NCI-H187 treated with DMSO at 0.1 percent for 48 hours (cell line): ENCODE data around the gene TRPM4.
"Not testable (repeated sequence)": the region's sequence is repeated elsewhere in the genome, so short reads cannot be mapped to it uniquely, and the experiment has no call there.

Experiments
- DNase-seq: peaks from one replicate; lab custom pipeline; 2025; lab: John Stamatoyannopoulos, UW

The TRPM4 gene

DNA sequence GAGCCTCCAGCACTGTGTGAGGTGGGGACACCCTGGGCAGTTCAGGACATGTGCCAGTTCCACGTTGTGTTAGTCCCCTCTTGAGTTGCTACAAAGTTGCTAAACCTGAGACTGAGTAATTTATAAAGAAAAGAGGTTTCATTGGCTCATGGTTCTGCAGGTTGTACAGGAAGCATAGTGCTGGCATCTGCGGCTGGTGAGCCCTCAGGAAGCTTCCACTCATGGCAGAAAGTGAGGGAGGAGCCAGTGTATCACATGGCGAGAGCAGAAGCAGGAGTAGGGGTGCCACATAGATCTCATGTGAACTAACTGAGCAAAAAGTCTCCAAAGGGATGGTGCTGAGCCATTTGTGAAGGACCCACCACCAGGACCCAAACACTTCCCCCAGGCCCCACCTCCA is 33.2 kb downstream of the TRPM4 start:
- no peak for DNase-seq

DNA sequence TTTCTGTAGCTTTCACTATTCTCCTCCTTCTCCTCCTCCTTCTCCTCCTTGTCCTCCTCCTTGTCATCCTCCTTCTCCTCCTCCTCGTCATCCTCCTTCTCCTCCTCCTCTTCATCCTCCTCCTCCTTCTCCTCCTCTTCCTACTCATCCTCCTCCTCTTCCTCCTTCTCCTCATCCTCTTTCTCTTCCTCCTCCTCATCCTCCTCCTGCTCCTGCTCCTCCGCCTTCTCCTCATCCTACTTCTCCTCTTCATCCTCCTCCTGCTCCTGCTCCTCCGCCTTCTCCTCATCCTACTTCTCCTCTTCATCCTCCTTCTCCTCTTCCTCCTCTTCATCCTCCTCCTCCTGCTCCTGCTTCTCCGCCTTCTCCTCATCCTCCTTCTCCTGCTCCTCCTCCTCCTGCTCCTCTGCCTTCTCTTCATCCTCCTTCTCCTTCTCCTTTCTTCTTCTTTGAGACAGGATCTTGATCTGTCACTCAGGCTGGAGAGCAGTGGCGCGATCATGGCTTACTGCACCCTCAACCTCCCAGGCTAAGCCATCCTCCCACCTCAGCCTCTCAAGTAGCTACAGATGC is 36.3 kb downstream of the TRPM4 start:
- no peak for DNase-seq

- DNase-seq, result no peak
Observed at GRCh38 chr19:49194408-49194807, 36.8 kb downstream of the TRPM4 start.

GRCh38 chr19:49196527-49197240 is 39.1 kb downstream of the TRPM4 start:
- DNase-seq, result no peak

DNA sequence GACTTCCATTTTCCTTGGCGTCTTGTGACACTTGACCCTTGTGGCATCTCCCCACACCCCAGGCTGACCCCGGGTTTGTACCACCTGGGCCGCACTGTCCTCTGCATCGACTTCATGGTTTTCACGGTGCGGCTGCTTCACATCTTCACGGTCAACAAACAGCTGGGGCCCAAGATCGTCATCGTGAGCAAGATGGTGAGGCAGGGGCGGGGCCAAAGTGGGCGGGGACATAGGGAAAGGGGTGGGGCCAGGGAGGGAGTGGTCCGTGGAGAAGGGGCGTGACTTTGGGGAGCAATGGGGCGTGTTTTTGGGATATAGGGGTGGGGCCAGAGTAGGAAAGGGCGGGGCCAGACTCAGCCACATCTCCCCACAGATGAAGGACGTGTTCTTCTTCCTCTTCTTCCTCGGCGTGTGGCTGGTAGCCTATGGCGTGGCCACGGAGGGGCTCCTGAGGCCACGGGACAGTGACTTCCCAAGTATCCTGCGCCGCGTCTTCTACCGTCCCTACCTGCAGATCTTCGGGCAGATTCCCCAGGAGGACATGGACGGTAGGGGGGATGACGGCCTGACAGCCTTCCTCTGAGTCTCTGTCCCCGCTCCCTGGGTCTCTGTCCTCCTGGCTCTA is 42.8 kb downstream of the TRPM4 start:
- no peak for DNase-seq

DNA sequence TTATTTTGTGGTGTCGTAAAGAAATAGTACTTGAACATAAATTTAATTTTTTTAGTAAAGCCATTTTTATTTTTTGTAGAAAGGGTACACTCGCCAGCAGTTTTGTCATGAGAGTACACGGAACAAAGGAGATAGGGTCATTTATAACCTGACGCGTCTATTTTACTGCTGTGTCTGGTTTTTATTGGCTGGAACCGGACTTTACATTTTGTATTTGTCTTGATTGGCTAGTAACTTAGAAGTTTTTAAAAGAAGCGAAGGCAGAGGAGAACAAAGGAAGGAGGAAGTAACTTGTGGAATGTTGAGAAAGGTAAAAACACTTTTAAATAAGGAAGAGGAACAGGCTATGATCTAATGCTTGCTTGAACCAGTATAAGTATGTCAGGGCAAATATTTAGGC is 43.5 kb downstream of the TRPM4 start:
- no peak for DNase-seq

- no peak for DNase-seq
Observed at GRCh38 chr19:49205114-49205513, 47.5 kb downstream of the TRPM4 start.

- DNase-seq, result not testable (repeated sequence)
Observed at GRCh38 chr19:49209502-49209901, 51.9 kb downstream of the TRPM4 start.

- no peak for DNase-seq
Observed at GRCh38 chr19:49210108-49210900, 52.7 kb downstream of the TRPM4 start.

DNA sequence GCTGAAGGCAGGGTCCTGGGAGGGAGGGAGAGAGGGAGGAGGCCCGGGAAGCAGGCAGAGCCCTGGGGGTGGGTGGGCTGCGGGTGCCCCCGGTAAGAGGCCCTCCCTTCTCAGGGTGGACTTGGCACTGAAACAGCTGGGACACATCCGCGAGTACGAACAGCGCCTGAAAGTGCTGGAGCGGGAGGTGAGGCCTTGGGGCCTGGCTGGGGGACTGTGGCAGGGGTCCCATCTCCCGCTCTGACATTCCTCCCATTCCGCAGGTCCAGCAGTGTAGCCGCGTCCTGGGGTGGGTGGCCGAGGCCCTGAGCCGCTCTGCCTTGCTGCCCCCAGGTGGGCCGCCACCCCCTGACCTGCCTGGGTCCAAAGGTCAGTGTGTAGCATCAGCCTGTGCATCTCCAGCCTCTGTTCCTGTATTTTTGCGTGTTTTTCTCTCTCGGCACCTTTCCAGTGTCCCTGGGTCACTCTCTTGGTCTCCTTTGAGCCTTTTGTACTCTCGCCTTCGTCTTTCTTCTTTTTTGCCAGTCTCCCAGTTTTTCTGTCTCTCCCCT is 53.4 kb downstream of the TRPM4 start:
- DNase-seq, result no peak

DNA sequence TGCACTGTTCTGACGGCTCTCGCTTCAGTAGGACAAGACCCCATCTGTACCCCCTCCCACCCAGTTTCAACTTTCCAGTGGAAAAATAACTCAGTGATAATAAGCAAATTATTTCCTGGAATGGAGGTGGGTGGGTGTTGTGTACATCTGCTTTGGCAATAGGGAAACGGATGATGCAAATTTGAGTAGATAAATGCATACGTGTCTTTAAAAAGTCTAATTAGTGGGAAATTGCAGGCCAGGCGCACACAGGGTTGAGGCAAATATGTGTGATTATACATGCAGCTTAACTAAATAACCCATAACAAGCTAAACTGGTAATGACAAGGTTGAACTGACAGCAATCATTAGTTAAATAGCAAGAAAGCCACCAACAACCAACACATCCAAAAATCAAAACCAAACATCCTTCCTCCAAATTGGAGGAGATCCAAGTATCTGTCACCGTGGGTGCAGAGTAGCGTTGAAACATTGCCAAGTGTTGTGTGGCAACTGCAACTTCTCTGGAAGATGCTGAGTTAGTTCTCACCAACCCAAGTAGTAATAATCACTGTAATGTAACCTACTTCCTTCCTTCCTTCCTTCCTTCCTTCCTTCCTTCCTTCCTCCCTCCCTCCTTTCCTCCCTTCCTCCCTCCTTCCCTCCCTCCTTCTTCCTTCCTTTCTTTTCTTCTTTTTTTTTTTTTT is 54.6 kb downstream of the TRPM4 start:
- no peak for DNase-seq

- DNase-seq, result no peak
Observed at GRCh38 chr19:49213791-49214190, 56.2 kb downstream of the TRPM4 start.

DNA sequence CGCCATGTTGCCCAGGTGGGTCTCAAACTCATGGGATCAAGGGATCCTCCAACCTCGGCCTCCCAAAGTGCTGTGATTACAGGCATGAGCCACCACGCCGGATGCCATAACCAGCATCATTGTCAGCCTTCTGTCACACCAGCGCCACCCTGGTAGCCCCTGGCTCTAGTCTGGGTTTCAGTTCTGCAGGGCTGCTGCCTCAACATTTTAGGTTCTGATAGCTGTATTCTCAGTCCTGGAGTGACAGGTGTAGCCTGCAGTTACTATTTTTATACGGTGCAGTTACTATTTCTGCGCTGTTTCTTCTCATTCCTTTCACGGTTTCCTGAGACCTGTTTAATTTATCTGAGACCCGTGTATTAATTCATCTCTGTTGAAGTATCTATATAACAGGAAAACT is 57.1 kb downstream of the TRPM4 start:
- no peak for DNase-seq

GRCh38 chr19:49216071-49216470 is 58.5 kb downstream of the TRPM4 start:
- DNase-seq, result no peak

DNA sequence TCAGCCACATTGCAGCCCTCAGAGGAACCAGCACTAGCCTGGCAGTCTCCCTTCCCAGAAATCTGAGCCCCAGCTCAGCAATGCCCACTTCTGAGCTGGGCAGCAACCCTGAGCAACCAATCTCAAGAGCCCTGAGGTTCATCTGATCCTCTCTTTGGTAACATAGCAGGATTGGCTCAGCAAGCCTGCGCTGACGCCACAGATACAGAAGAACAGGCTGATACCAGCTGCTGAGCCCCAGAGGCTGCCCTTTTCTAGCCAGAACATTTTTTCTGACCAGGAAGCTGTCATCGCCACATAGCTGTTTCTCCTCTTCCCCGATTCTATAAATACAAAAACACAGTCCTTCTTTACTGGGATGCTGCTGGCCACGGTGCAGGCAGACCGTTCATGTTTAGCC is 59.8 kb downstream of the TRPM4 start:
- no peak for DNase-seq

GRCh38 chr19:49222011-49222410 is 64.4 kb downstream of the TRPM4 start:
- no peak for DNase-seq

DNA sequence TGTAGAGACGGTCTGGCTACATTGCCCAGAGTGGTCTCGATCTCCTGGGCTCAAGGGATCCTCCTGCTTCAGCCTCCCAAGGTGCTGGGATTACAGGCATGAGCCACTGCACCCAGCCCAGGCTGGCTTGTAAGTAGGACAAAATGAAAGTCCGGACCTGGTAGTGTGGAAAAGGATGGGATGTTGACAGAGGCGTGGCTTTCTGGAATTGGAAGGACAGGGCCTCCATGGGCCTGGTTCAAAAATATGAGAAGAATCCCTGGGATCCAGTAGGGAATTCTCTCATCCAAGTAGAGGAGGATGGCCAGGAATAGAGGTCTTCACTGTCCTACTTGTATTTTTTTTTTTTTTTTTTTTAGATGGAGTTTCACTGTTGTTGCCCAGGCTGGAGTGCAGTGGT is 64.9 kb downstream of the TRPM4 start:
- DNase-seq, result no peak

- no peak for DNase-seq
Observed at GRCh38 chr19:49223472-49223871, 65.9 kb downstream of the TRPM4 start.

DNA sequence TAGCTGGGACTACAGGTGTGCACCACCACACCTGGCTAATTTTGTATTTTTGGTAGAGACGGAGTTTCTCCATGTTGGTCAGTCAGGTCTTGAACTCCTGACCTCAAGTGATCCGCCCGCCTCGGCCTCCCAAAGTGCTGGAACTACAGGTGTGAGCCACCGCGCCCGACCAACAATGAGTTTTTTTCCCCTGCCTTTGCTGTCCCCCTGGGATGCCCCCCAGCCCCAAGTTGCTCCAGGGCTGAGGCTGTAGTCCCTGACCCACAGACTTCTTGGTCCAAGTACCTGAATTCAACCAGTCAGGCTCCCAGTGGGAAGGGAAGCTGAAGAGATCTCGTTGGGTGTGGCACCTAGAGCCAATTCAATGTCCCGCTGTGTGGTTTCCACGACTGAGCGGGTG is 66.8 kb downstream of the TRPM4 start:
- DNase-seq, result not testable (repeated sequence)

- no peak for DNase-seq
Observed at GRCh38 chr19:49224879-49225278, 67.3 kb downstream of the TRPM4 start.

DNA sequence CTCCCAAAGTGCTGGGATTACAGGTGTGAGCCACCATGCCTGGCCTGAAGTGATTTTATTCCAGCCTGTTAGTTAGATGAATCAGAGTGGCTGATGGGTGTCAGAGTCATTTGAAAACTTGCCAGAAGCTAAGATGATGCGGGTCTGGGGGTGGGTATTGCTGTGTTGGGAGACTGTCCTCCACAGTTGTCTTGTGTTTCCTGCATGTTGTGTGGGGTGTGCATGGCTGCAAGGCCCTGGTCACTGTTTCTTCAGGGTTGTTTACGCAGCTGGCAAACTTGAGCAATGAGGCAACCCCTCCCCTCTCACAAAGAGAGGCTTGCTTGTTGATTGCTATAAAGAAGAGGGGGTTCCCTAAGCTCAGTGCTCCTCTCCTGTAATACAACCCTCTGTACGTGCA is 71.8 kb downstream of the TRPM4 start:
- DNase-seq, result no peak

DNA sequence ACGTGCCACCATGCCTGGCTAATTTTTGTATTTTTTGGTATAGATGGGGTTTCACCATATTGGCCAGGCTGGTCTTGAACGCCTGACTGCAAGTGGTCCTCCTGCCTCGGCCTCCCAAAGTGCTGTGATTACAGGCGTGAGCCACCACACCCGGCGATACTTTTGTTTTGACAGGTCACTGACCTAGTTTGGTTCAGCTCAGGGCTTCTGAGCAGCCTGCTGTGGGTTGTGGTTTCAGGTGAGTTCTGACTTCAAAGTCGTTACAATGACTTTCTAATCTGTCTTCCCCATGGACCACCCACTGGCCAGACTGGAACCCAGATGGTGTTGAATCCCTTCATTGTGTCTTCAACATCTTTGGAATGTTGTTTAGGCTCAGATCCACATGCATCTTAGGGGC is 73.8 kb downstream of the TRPM4 start:
- no peak for DNase-seq
